D721Med (cell line): ENCODE results near the gene EPN2.

Source experiments
- DNase-seq: peaks from one replicate; pipeline ENCODE4 v3.0.0; 2011; ENCODE audit warnings: low spot score; ENCODE audit not compliant: insufficient read length
- FAIRE-seq: peaks from 2 replicates; lab custom pipeline; 2011; peaks lifted over from hg19 to GRCh38; lab: Jason Lieb, UNC
- CTCF ChIP-seq: IDR thresholded peaks from 2 replicates; pipeline ENCODE4 v1.5.1; 2012; ENCODE audit warnings: mild to moderate bottlenecking, control low read depth; ENCODE audit not compliant: insufficient read depth; ENCODE audit errors: missing control alignments

Gene EPN2

GRCh38 chr17:19237389-19238166 is 412 bp downstream of the EPN2 start:
- no peak for TF ChIP-seq CTCF
- no peak for FAIRE-seq
- DNase-seq = no peak

GRCh38 chr17:19238167-19238505 is 970 bp downstream of the EPN2 start:
- no peak for TF ChIP-seq CTCF
- DNase-seq (no peak), FAIRE-seq (no peak)

- FAIRE-seq (no peak), DNase-seq (no peak)
- TF ChIP-seq CTCF = no peak
Measured at GRCh38 chr17:19239544-19239943, 2.4 kb downstream of the EPN2 start.

- FAIRE-seq (no peak), DNase-seq (no peak)
- no peak for TF ChIP-seq CTCF
Measured at GRCh38 chr17:19242323-19242722, 5.2 kb downstream of the EPN2 start.

- no peak for FAIRE-seq
- no peak for TF ChIP-seq CTCF
- no peak for DNase-seq
Measured at GRCh38 chr17:19242926-19243325, 5.8 kb downstream of the EPN2 start.

GRCh38 chr17:19243838-19244237 is 6.7 kb downstream of the EPN2 start:
- TF ChIP-seq CTCF = no peak
- DNase-seq (no peak), FAIRE-seq (no peak)

- DNase-seq = no peak
- FAIRE-seq = no peak
- TF ChIP-seq CTCF = no peak
Measured at GRCh38 chr17:19244357-19244756, 7.2 kb downstream of the EPN2 start.
